Stimulated activated CD4-positive, alpha-beta T cell treated with anti-CD3 and anti-CD28 coated beads, Interleukin-2, amount 100 ng/mL, for 48 hours (primary cell): ENCODE measurements around the gene PTPN20.
A peak's percentile ranks its signal among the peaks of the same experiment; 100 is the strongest.
"Not testable (repeated sequence)": the region's sequence is repeated elsewhere in the genome, so short reads cannot be mapped to it uniquely, and the experiment has no call there.

Experiments
- DNase-seq, 2 donors: peaks; one replicate each; pipeline ENCODE4 v3.0.0-alpha.2; 2020

Gene PTPN20

DNA sequence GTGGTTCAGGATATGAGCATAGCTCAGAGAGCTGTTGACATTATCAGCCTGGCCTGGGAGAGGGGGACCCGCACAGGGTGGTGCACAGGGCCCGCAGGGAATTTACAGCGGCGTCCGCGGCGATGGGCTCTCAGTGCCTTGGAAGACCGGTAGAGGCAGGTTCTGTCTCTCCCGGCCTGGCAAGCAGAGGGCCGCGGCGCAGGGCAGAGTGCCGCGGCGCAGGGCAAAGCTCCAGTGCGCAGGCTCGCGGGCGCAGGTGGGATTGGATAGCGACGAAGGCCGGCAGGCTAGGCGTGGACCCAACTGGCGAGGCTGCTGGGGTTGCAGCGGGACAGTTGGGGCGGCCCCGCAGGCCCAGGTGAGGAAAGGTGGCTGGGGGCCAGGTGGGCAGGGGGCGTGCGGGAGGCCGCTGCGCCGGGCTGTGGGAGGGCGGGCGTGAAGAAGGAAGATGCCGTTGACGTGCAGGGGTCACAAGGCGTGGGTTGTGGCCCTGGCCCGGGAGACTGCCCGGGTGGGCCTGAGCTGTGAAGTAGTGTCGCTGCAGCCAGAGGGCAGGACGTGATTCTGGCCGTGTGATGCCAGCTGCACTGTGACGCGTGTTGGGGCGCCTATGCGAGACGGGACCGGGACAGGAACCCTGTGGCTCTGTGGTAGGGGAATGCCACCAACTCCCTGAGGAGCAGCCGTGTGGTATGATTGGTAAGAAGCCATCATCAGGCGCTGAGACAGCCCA is at the start of gene PTPN20:
Gene PTPN20, plus strand, starts transcription at position 285 of the 733 bp plus-strand sequence. CDS start 21,072 bp downstream, outside the sequence.
- DNase-seq = not testable (repeated sequence)

GRCh38 chr10:46869716-46870115 is 41.5 kb upstream of the PTPN20 start:
- not testable (repeated sequence) for DNase-seq

DNA sequence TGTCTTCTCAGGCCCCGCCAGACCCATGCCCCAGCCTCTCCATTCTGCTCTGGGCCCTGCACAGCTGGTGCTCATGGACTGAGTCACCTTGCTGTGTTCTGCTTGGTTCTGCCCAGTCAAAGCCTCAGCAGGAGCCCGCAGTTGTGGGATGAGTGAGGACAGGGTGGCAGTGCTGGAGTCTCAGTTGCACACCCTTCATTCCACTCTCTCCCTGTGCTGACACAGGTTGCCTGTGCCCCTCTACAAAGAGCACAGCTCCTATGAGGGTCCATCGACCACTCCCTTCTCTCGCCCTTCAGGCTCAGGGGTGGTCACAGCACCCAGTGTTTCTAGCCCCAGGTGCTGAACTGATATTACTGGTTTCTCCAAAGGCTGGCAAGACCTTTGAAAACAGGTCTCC is 39.6 kb upstream of the PTPN20 start:
- DNase-seq = not testable (repeated sequence)

DNA sequence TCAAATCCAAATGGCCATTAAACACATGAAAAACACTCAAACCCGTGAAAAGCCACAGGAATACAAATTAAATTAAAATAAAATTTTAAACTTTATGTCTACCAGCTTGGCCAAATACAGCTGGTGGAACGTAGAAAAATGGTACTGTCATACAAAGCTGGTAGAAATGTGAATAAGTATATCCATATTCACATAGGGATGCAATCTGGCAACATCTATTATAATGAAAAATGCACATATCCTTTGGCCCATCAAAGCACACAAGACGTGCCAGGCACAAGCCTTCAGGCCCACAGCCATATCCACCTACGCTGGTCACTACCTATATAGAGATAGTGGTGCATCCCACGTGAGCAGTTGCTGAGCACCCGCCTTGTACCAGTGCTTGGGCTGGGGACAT is 35.9 kb upstream of the PTPN20 start:
- DNase-seq = not testable (repeated sequence)

- not testable (repeated sequence) for DNase-seq
Observed at GRCh38 chr10:46876773-46877172, 34.5 kb upstream of the PTPN20 start.

- not testable (repeated sequence) for DNase-seq
Observed at GRCh38 chr10:46878761-46879160, 32.5 kb upstream of the PTPN20 start.

GRCh38 chr10:46890813-46891611 is 20.2 kb upstream of the PTPN20 start:
- peak; percentile 15 to 24 for DNase-seq

- not testable (repeated sequence) for DNase-seq
Observed at GRCh38 chr10:46896762-46897692, 14.2 kb upstream of the PTPN20 start.

DNA sequence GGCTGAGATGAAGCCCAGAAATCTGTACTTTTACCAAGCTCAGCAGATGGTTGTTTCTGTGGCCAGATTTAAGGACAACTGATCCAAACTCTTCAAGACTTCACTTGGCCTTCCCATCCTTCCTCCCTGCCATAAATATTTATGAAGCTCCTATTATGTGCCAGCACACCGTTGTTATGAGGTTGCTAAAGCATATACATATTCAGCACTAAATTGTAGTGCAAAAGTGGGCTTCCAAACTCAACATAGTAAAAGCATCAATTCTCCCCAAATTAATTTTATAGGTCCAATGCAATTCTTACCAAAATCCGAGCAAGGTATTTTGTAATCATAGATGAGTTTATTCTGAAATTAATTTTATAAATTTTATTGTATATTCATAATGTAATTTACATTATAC is 10.0 kb upstream of the PTPN20 start:
- DNase-seq = not testable (repeated sequence)

DNA sequence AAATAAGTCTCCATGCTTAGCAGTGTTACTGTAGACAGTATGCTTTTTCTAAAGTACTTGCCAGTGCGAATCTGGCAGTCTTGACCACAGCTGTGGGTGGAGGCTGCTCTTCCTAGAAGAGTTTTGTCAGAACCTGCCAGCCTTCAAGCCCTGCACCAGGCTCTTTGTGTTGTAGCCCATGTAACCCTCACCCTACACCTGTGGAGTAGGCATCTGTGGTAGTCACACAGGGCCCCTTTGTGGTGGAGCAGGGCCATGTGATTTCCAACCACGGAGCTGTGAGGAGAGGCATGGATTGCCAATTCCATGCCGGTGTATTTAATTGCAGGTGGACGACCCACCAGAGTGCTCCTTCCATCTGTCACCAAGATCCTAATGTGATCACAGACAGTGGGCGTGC is 7.4 kb upstream of the PTPN20 start:
- not testable (repeated sequence) for DNase-seq

DNA sequence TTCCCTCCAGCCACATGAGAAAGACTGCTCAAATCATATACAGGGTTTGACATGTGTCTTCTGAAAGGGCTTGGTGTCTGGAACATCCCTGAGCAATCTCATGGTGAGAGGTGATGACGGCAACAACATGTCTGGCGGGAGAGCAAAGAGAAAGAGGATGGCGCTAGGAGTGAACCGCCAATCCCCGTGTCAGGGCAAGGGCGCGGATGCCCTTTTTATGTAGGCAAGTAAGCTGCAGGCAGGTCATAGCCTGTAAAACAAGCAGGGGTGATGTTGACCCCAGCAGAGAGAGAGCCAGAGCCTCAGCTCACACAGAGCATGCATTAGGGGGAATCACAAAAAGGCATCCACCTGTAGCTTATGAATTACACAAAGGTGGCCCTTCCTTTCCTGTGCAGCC is 4.9 kb upstream of the PTPN20 start:
- DNase-seq = not testable (repeated sequence)

GRCh38 chr10:46907185-46908117 is 3.8 kb upstream of the PTPN20 start:
- DNase-seq = not testable (repeated sequence)

DNA sequence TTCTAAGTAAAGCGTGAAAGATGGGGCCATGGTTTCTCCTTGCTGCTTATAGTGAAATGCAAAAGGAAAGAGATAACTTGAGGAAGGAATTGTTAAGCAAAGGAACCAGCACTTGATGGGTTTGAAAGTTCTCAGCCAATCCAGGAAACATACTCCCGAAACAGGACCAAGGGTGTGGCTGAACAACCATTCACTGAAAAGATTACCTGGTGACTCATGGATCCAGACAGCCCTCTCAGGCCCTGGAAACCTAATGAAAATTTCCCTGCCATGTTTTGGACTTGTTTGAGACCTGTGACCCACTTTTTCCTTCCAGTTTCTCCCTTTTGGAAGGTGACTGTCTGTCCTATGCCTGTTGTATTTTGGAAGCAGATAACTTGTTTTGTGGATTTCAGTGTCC is 11.3 kb downstream of the PTPN20 start:
- not testable (repeated sequence) for DNase-seq

- DNase-seq = not testable (repeated sequence)
Observed at GRCh38 chr10:46925156-46925555, 13.9 kb downstream of the PTPN20 start.

GRCh38 chr10:46925853-46926252 is 14.6 kb downstream of the PTPN20 start:
- DNase-seq = not testable (repeated sequence)

- not testable (repeated sequence) for DNase-seq
Observed at GRCh38 chr10:46928810-46929209, 17.6 kb downstream of the PTPN20 start.

GRCh38 chr10:46932383-46932782 is 21.2 kb downstream of the PTPN20 start:
- DNase-seq = not testable (repeated sequence)

DNA sequence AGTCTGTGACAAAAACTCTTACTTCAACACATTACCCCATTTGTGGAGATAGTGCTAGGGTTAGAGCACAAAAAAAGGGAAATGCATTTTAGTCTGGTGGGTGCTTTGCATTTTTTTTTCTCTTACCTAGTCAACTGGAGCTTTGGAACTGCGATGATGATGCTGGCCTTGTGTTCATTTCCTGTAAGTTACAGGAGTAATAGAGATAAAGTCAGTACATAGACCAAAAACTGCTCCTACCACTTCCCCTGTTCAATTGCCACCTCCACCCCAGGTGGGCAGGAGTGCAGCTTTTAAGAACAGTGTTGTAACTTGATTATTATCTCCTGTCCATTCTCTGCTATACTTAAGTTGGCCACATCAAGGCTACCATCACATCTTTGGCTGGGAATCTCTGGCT is 29.9 kb downstream of the PTPN20 start:
- not testable (repeated sequence) for DNase-seq

DNA sequence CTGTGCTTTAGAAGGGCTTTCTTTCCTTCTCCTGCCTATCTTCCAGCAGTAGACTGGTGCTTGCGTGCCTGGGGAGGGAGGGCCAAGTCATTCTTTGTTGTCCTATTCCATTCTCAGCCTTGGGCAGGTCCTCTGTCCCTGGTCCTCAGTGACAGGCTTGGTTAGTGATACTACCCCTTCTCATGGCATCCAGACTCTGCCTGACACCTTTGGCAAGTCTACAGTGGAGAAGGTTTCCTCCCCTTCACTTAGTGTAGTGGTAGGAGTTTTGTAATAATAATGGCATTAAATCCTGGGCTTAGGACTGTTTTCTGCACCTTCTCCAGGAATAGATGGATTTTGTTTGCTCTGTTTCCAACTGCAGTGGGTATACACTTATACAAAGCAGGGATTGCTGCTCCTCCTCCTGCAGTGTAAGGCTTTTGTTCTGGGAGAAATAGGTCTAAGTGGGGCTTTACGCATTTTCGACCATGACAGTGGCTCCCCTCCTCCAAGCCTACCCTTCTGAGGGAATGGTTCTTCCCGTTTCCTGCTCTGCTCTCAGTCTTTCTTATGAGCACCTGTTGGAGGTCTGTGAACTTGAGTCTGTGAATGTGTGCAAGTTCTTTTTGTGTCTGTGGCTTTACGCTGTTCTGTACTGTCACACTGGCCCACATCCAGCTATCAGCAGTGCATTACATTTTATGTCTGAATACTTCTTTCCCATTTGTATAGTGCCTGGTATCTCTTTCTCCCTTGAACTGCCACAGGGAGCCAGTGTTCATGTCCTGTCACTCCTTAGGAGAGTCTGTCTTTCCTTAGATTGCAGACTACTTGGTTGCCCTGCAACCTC is 37.7 kb downstream of the PTPN20 start:
- not testable (repeated sequence) for DNase-seq

- DNase-seq = not testable (repeated sequence)
Observed at GRCh38 chr10:46952540-46952939, 41.3 kb downstream of the PTPN20 start.

- DNase-seq = not testable (repeated sequence)
Observed at GRCh38 chr10:46960742-46961141, 49.5 kb downstream of the PTPN20 start.
